Ovary (tissue), 9 donors: ENCODE data around the gene KRTAP5-5. TPM values are rescaled to one million over a fixed set of nuclear protein-coding genes. Genes with fewer than 3 reads are reported as not detected.

Experiments used
- DNase-seq, 5 donors: peaks; one replicate each; pipeline ENCODE4 v3.0.0-alpha.2; 2019 to 2020
- H3K27ac ChIP-seq, 2 donors: fragments of 200-600 bp; one replicate each; pipeline versions ENCODE4 v1.5.1 to v1.8.0; 2019 to 2022
- H3K27me3 ChIP-seq: fragments of 200-600 bp; one replicate; pipeline ENCODE4 v1.8.0; 2022
- H3K36me3 ChIP-seq: fragments of 200-600 bp; sonication (generic); one replicate; pipeline ENCODE4 v1.5.1; 2019
- H3K4me1 ChIP-seq: one replicate; pipeline ENCODE4 v1.8.1; 2013; ENCODE audit warnings: mild to moderate bottlenecking, moderate library complexity; ENCODE audit not compliant: insufficient read depth
- H3K4me3 ChIP-seq: fragments of 200-600 bp; sonication (generic); one replicate; pipeline ENCODE4 v1.5.1; 2017
- H3K9me3 ChIP-seq, 2 donors: fragments of 200-600 bp in 1 of 2; sonication (generic) in 1 of 2; one replicate each; pipeline versions ENCODE4 v1.5.1 to v1.8.1; 2013 to 2019; ENCODE audit warnings: mild to moderate bottlenecking in 1 of 2, moderate library complexity in 1 of 2
- EP300 ChIP-seq: sonication (generic); formaldehyde crosslinking; IDR thresholded peaks from one replicate; pipeline ENCODE4 v1.6.1; 2017; ENCODE audit warnings: antibody characterized with exemption
- POLR2A ChIP-seq: fragments of 450-650 bp; IDR thresholded peaks from one replicate; pipeline ENCODE4 v1.6.1; 2017; ENCODE audit warnings: antibody characterized with exemption, mild to moderate bottlenecking, moderate library complexity
- WGBS, 3 donors: extraction: QIAGEN DNeasy Blood & Tissue Kit in 1 of 3; methylation state at CpG; one replicate each; pipeline versions ENCODE4 v1.1.5 to v1.1.7; 2013 to 2017; 5-methylcytosine and 5-hydroxymethylcytosine counted together
- intact Hi-C, 4 donors: fragments of 100-400 bp; cut with DNase I; formaldehyde crosslinking; loops; one replicate each; pipeline versions ENCODE4 v1.11.0 to v1.15.1; 2022 to 2023
- polyA plus RNA-seq, 2 donors: library from polyadenylated mRNA; stranded (reverse); fragments of 200-250 nt in 1 of 2; fragments of 350-450 nt in 1 of 2; fragmentation: Illumina TruSeq in 1 of 2; extraction: RNeasy Lipid Tissue Mini Kit (QIAGEN cat#74804) in 1 of 2; gene quantifications; one replicate each; pipeline ENCODE4 v1.2.3, GENCODE V29; 2013 to 2014
- total RNA-seq, 7 donors: library from RNA; depleted of rRNA in 2 of 7; stranded (reverse); fragments of >200 nt in 2 of 7; fragmentation: NEBNext Ultra II Directional in 3 of 7; extraction: Animal tissue kit (Norgen Biotek cat#: 25700) in 3 of 7; gene quantifications; one replicate each; pipeline versions ENCODE4 v1.1.0 to v1.2.4, GENCODE V29; 2016 to 2023
- TF ChIP-seq, protein P1 (sequence below), 3 donors: fragments of 450-650 bp in 2 of 3; fragments of 200-600 bp in 1 of 3; IDR thresholded peaks; one replicate each; pipeline versions ENCODE4 v1.5.1 to v1.8.0; 2016 to 2022; ENCODE audit warnings: antibody characterized with exemption in 3 of 3, mild to moderate bottlenecking in 1 of 3
- donor health status: DM: no; HTN: no; CAD: no; lungs with moderate emphysema.
- donor health status: DM: no; HTN: no; CAD: no.
- donor health status: Bipolar disorder and iron deficiency.
- donor health status: DM: yes; HTN: yes; CAD: no.
- donor health status: DM: no; HTN: no; CAD: no.
- donor health status: DM: yes; HTN: yes; CAD: no.

KRTAP5-5 gene
- total and polyA plus RNA-seq, 9 donors: not detected

DNA sequence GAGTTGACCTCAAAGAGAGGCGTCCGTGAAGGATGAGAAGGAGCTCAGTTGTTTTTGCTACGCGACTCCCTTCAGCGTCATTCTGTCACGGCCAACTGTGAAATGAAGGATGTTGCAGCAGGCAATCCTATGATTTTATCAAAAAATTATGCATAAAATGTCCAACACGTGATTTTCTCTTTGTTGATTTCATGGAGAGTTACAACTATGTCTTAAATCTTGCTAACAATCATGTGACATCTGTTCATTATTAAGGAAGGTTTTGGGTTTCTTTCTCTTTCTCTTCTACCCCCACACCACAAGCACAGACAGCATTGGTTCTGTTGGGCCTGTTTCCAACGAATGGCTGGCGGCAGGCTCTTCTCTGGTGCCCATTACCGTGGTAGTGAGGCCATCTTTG, 11.3 kb upstream of the KRTAP5-5 start:
- Histone ChIP-seq H3K4me3 (no peak overlapping the region), H3K36me3 (no peaks in the 10 kb centered on the region), H3K9me3 (no peaks in the 10 kb centered on the region), H3K4me1 (no peaks in the 10 kb centered on the region), H3K27me3 (no peaks in the 10 kb centered on the region), H3K27ac (no peak overlapping the region)
- TF ChIP-seq POLR2A (no peak), EP300 (no peak)
- TF ChIP-seq, protein P1, sequence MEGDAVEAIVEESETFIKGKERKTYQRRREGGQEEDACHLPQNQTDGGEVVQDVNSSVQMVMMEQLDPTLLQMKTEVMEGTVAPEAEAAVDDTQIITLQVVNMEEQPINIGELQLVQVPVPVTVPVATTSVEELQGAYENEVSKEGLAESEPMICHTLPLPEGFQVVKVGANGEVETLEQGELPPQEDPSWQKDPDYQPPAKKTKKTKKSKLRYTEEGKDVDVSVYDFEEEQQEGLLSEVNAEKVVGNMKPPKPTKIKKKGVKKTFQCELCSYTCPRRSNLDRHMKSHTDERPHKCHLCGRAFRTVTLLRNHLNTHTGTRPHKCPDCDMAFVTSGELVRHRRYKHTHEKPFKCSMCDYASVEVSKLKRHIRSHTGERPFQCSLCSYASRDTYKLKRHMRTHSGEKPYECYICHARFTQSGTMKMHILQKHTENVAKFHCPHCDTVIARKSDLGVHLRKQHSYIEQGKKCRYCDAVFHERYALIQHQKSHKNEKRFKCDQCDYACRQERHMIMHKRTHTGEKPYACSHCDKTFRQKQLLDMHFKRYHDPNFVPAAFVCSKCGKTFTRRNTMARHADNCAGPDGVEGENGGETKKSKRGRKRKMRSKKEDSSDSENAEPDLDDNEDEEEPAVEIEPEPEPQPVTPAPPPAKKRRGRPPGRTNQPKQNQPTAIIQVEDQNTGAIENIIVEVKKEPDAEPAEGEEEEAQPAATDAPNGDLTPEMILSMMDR (IDR thresholded peaks at IDR 0.05): no peak
- WGBS, 3 donors: 58 to 67% (median 59%) methylated on average over 10 of the region's 10 CpGs
- intact Hi-C loops: no loop called here
- DNase-seq: no peak

DNA sequence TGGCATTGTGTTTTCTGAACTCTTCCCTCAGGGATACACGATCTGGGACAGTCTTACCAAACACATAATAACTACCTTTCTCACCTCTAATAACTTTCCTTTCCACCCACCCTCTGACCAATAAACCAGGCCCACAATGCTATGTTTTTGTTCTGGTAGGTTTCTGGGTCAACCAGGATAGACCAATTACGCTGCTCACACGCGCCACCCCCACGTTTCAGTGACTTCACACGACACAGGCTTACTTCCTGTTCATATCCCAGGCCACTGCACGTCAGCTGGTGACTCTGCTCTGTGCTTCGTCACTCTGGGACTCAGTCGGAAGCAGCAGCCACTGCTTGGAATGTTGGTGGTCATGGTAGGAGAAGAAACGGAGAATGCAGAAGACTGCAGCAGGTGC, 10.1 kb upstream of the KRTAP5-5 start:
- Histone ChIP-seq H3K27ac (no peak overlapping the region), H3K9me3 (no peaks in the 10 kb centered on the region), H3K36me3 (no peaks in the 10 kb centered on the region), H3K27me3 (no peaks in the 10 kb centered on the region), H3K4me1 (no peaks in the 10 kb centered on the region), H3K4me3 (no peak overlapping the region)
- DNase-seq: no peak
- TF ChIP-seq, protein P1 (IDR thresholded peaks at IDR 0.05): no peak
- TF ChIP-seq POLR2A (no peak), EP300 (no peak)
- intact Hi-C loops: no loop called here
- WGBS, 3 donors: 45 to 55% (median 47%) methylated on average over 10 of the region's 10 CpGs

DNA sequence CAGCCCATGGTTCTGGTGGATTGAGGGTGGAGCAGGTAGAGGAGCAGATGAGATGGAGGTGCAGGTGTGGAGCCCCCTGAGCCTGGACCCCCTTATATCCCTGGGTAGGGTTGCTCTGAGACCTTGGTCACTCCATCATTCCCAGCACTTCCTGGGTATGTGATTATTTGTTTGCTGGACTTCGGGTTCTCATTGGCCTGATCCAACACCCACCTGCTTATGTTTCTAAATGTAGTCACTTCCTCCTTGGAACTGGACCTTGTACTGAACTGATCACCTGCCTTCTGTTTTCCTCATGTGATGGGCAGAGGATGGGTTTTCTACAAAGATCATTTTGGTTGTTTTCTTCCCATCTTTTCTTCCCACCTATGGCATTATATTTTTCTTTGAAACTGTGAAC, 7.5 kb upstream of the KRTAP5-5 start, which contains the start of gene KRTAP5-4:
KRTAP5-4 (minus strand) TSS at position 53 of the 400 bp plus-strand sequence; CDS start at position 8, 45 bp downstream.
- 28 to 60% (median 41%) methylated on average over 1 of the region's 1 CpG for WGBS, 3 donors
- no peaks in the 10 kb centered on the region for H3K36me3 ChIP-seq
- no peak within 1 kb of the TSS for H3K27ac ChIP-seq
- no peaks in the 10 kb centered on the region for H3K4me1 ChIP-seq
- no peak within 1 kb of the TSS for H3K4me3 ChIP-seq
- H3K27me3 ChIP-seq: no peaks in the 10 kb centered on the region
- intact Hi-C loops: no loop called here
- TF ChIP-seq, protein P1 (IDR thresholded peaks at IDR 0.05): no peak
- no peak for TF ChIP-seq POLR2A
- no peak for TF ChIP-seq EP300
- DNase-seq: no peak
- no peaks in the 10 kb centered on the region for H3K9me3 ChIP-seq

DNA sequence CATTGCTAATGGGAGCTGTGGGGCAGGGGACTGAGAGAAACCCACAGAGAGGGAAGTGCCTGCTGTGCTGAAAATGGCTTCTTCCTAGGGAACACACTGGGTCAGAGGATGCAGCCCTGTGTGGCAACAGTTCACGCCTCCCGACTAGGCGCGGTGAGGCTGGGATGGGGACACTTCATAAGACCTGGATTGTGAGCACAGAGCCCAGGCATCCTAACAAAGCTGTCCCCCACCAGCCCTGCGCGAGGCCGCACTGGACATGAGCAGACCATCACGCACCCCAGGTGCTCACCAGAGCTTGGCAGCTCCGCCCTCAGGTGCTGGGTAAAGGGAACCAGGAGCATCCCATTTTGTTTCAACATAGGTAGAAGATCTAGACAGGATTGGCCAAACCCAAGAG, 5.9 kb upstream of the KRTAP5-5 start:
- Histone ChIP-seq H3K9me3 (no peaks in the 10 kb centered on the region), H3K4me1 (no peaks in the 10 kb centered on the region), H3K27me3 (no peaks in the 10 kb centered on the region), H3K4me3 (no peak overlapping the region), H3K27ac (no peak overlapping the region), H3K36me3 (no peaks in the 10 kb centered on the region)
- DNase-seq: no peak
- intact Hi-C loops: no loop called here
- 85 to 89% (median 87%) methylated on average over 9 of the region's 9 CpGs for WGBS, 3 donors
- TF ChIP-seq, protein P1 (IDR thresholded peaks at IDR 0.05): no peak
- TF ChIP-seq POLR2A: no peak
- TF ChIP-seq EP300: no peak
